ENCODE results near the gene CACNA1C.

GRCh38 chr12:2395354-2395977 is 342.7 kb downstream of the CACNA1C start:
- TF ChIP-seq CTCF (IDR thresholded peaks at IDR 0.05) (peak in 2 of 3 donors; percentile 48 to 61), POLR2A (IDR thresholded peaks at IDR 0.05) (no peak)
